K562 (cell line): ENCODE measurements around the gene PBX4. TPM values are rescaled to one million over a fixed set of nuclear protein-coding genes. Genes with fewer than 3 reads are reported as not detected.
A peak's percentile ranks its signal among the peaks of the same experiment; 100 is the strongest.

Experiments used
- CREB3L1 ChIP-seq: fragments of 450-650 bp; IDR thresholded peaks from 2 replicates; pipeline ENCODE4 v1.6.1; 2014; ENCODE audit warnings: low read depth, mild to moderate bottlenecking, moderate library complexity, borderline replicate concordance
- CREBBP ChIP-seq: IDR thresholded peaks from one replicate; pipeline ENCODE4 v1.6.1; 2012; ENCODE audit warnings: low read depth, mild to moderate bottlenecking, control low read depth, inconsistent platforms, low read length
- DNMT1 ChIP-seq: fragments of 450-650 bp; IDR thresholded peaks from 2 replicates; pipeline ENCODE4 v1.6.1; 2016; ENCODE audit warnings: antibody characterized with exemption, mild to moderate bottlenecking
- ELK1 ChIP-seq: sonication (generic); formaldehyde crosslinking; IDR thresholded peaks from 2 replicates; pipeline ENCODE4 v1.8.1; 2022; ENCODE audit warnings: missing genetic modification reagents
- HOXB6 ChIP-seq: fragments of 250-450 bp; sonication (Bioruptor Pico); IDR thresholded peaks from 2 replicates; pipeline ENCODE4 v1.5.1; 2022; ENCODE audit warnings: mild to moderate bottlenecking, borderline replicate concordance
- MAX ChIP-seq: sonication (generic); formaldehyde crosslinking; IDR thresholded peaks from 2 replicates; pipeline ENCODE4 v1.9.0; 2022; ENCODE audit warnings: mild to moderate bottlenecking, missing genetic modification reagents
- MBD1 ChIP-seq: fragments of 250-450 bp; sonication (Bioruptor Pico); IDR thresholded peaks from 2 replicates; pipeline ENCODE4 v1.8.0; 2022; ENCODE audit warnings: inconsistent platforms
- MYBL2 ChIP-seq, 2 experiments: fragments of 450-650 bp in 1 of 2; sonication (generic) in 1 of 2; formaldehyde crosslinking in 1 of 2; IDR thresholded peaks; 2 replicates each; pipeline versions ENCODE4 v1.6.1 to v1.8.1; 2017 to 2022; ENCODE audit warnings: borderline replicate concordance in 1 of 2, inconsistent platforms in 1 of 2, low read depth in 1 of 2, mild to moderate bottlenecking in 1 of 2, missing genetic modification reagents in 1 of 2, moderate library complexity in 1 of 2
- RB1 ChIP-seq: fragments of 450-650 bp; IDR thresholded peaks from 2 replicates; pipeline ENCODE4 v1.6.1; 2017; ENCODE audit warnings: low read depth, mild to moderate bottlenecking
- TARDBP ChIP-seq: fragments of 450-650 bp; IDR thresholded peaks from 2 replicates; pipeline ENCODE4 v1.6.1; 2016
- TBP ChIP-seq: optimal IDR thresholded peaks from 2 replicates; pipeline ENCODE3; 2011; ENCODE audit warnings: low read depth, low read length, improper control_type of control experiment
- USF2 ChIP-seq: sonication (generic); formaldehyde crosslinking; IDR thresholded peaks from 2 replicates; pipeline ENCODE4 v1.5.0; 2020; ENCODE audit warnings: missing genetic modification reagents
- ZNF668 ChIP-seq: fragments of 250-450 bp; sonication (Bioruptor Pico); IDR thresholded peaks from 2 replicates; pipeline ENCODE4 v1.8.0; 2022; ENCODE audit warnings: mild to moderate bottlenecking, inconsistent platforms
- ZNF76 ChIP-seq: fragments of 250-450 bp; sonication (Bioruptor Pico); IDR thresholded peaks from 2 replicates; pipeline ENCODE4 v1.4.0; 2020; ENCODE audit warnings: mild to moderate bottlenecking, moderate library complexity, borderline replicate concordance
- polyA plus RNA-seq, 8 experiments: library from polyadenylated mRNA; depleted of rRNA in 4 of 8; stranded (reverse) in 5 of 8; unstranded in 3 of 8; fragments of >200 nt; fragmentation: Nextera tagmentation in 2 of 8; fragmentation: Illumina TruSeq in 1 of 8; extraction: Ambion mirVana in 2 of 8; extraction: Trizol in 1 of 8; gene quantifications; 2 replicates each; pipeline versions ENCODE4 v1.2.1 to v1.2.3, GENCODE V29; 2011 to 2014; ENCODE audit warnings: inconsistent platforms in 1 of 8, missing spikeins in 1 of 8
- total RNA-seq, 7 experiments: library from RNA; depleted of rRNA in 6 of 7; stranded (reverse); fragments of >200 nt in 6 of 7; fragmentation: Illumina TruSeq in 2 of 7; extraction: Trizol in 2 of 7; gene quantifications; 2 replicates each; pipeline versions ENCODE4 v1.2.1 to v1.2.3, GENCODE V29; 2011 to 2021; ENCODE audit warnings: low replicate concordance in 1 of 7
- TF ChIP-seq, protein P1 (sequence below): fragments of 250-450 bp; sonication (Bioruptor Pico); IDR thresholded peaks from 2 replicates; pipeline ENCODE4 v1.4.0; 2020; ENCODE audit warnings: mild to moderate bottlenecking, moderate library complexity
- TF ChIP-seq, protein P2 (sequence below), 2 experiments: IDR thresholded peaks; 2 replicates each; pipeline ENCODE4 v1.6.1; 2011; ENCODE audit warnings: borderline replicate concordance in 1 of 2, control low read depth in 1 of 2, low read depth in 1 of 2, low read length in 1 of 2, mild to moderate bottlenecking in 1 of 2, mixed read lengths in 1 of 2, moderate library complexity in 1 of 2; ENCODE audit not compliant: insufficient read depth in 1 of 2, insufficient read length in 1 of 2, poor library complexity in 1 of 2, severe bottlenecking in 1 of 2; ENCODE audit errors: extremely low read depth in 1 of 2

PBX4 gene
- total and polyA plus RNA-seq, 9 of the 15 experiments (the other 6 are each of a cell fraction or from before 2014, with no cell fraction given) = 0.11 to 3.8 (median 1.6) TPM; not detected in 1

DNA sequence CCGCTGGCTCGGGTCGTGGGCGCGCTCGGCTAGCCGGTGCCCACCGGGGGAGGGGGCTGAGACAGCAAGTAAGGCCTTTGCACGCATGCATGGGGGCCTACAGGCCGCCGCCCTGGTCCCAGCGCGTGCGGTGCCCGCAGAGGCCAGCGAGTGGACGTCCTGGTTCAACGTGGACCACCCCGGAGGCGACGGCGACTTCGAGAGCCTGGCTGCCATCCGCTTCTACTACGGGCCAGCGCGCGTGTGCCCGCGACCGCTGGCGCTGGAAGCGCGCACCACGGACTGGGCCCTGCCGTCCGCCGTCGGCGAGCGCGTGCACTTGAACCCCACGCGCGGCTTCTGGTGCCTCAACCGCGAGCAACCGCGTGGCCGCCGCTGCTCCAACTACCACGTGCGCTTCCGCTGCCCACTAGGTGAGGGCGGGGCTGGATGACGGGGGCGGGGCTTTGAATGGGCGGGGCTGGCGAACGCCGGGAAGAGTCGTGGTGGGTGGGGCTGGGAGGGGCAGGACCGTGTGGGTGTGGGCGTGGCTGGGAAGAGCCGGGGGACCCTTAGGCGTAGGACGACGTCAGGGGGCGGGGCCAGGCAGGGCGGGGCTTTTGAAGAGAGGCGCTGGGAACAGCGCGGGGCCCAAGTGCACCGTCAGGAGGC lies 78.3 kb downstream of the PBX4 start (continued):
- TF ChIP-seq USF2 (CRISPR knock-in tag) (peak; percentile 54), MBD1 (CRISPR knock-in tag) (peak; percentile 96), RB1 (0 out of 2 replicates have a peak, but pooled peaks have one; percentile 12), ZNF668 (peak; percentile 50; the same call in 1 of the 2 replicates), MYBL2 (IDR thresholded peaks at IDR 0.05; ENCODE audit: low read depth) (no peak), MYBL2 (CRISPR knock-in tag; IDR thresholded peaks at IDR 0.05; ENCODE audit: borderline replicate concordance) (no peak), TBP (peak; percentile 6), CREB3L1 (peak; percentile 32; the same call in 1 of the 2 replicates), MAX (CRISPR knock-in tag) (peak; percentile 91), HOXB6 (CRISPR knock-in tag) (no peak), CREBBP (no peak), ELK1 (no peak), ZNF76 (CRISPR knock-in tag) (no peak), DNMT1 (no peak), TARDBP (no peak)
- TF ChIP-seq, protein P1, sequence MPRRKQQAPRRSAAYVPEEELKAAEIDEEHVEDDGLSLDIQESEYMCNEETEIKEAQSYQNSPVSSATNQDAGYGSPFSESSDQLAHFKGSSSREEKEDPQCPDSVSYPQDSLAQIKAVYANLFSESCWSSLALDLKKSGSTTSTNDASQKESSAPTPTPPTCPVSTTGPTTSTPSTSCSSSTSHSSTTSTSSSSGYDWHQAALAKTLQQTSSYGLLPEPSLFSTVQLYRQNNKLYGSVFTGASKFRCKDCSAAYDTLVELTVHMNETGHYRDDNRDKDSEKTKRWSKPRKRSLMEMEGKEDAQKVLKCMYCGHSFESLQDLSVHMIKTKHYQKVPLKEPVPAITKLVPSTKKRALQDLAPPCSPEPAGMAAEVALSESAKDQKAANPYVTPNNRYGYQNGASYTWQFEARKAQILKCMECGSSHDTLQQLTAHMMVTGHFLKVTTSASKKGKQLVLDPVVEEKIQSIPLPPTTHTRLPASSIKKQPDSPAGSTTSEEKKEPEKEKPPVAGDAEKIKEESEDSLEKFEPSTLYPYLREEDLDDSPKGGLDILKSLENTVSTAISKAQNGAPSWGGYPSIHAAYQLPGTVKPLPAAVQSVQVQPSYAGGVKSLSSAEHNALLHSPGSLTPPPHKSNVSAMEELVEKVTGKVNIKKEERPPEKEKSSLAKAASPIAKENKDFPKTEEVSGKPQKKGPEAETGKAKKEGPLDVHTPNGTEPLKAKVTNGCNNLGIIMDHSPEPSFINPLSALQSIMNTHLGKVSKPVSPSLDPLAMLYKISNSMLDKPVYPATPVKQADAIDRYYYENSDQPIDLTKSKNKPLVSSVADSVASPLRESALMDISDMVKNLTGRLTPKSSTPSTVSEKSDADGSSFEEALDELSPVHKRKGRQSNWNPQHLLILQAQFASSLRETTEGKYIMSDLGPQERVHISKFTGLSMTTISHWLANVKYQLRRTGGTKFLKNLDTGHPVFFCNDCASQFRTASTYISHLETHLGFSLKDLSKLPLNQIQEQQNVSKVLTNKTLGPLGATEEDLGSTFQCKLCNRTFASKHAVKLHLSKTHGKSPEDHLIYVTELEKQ (CRISPR knock-in tag) = no peak
- TF ChIP-seq, protein P2, sequence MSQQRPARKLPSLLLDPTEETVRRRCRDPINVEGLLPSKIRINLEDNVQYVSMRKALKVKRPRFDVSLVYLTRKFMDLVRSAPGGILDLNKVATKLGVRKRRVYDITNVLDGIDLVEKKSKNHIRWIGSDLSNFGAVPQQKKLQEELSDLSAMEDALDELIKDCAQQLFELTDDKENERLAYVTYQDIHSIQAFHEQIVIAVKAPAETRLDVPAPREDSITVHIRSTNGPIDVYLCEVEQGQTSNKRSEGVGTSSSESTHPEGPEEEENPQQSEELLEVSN (IDR thresholded peaks at IDR 0.05; ENCODE audit: borderline replicate concordance in 1 of 2, extremely low read depth in 1 of 2, insufficient read depth in 1 of 2, insufficient read length in 1 of 2, low read depth in 1 of 2, low read length in 1 of 2, poor library complexity in 1 of 2, severe bottlenecking in 1 of 2) = peak; percentile 96 to 98
